ENCODE measurements around the gene CEP170B. TPM values are rescaled to one million over a fixed set of nuclear protein-coding genes. Genes with fewer than 3 reads are reported as not detected.

CEP170B gene
- total and polyA plus RNA-seq, 4 donors: 1.5 to 10.9 (median 6.7) TPM

- Histone ChIP-seq H3K36me3 (ENCODE audit: control insufficient read depth in 4 of 4, insufficient read depth in 3 of 4, low read depth in 1 of 4, low read length in 3 of 4) (no peaks in the 10 kb centered on the region), H3K27ac (ENCODE audit: low read depth in 1 of 2, low read length in 2 of 2) (no peak overlapping the region), H3K9ac (ENCODE audit: low read depth in 1 of 2, low read length in 2 of 2) (no peak overlapping the region), H3K4me3 (ENCODE audit: low read depth in 1 of 3, low read length in 3 of 3) (no peak overlapping the region), H3K4me1 (ENCODE audit: control insufficient read depth in 4 of 4, insufficient read depth in 4 of 4, low read length in 3 of 4) (no peaks in the 10 kb centered on the region), H3K27me3 (ENCODE audit: control insufficient read depth in 4 of 4, insufficient read depth in 4 of 4, low read length in 3 of 4) (no peaks in the 10 kb centered on the region), H3K9me3 (ENCODE audit: control insufficient read depth in 4 of 4, low read length in 3 of 4) (peaks cover 0 to 4% (median 0%) of the 10 kb centered on the region in 4 donors)
- 72% methylated on average over 10 of the region's 10 CpGs for WGBS
- DNase-seq (ENCODE audit: low spot score): no peak
- TF ChIP-seq YY1 (IDR thresholded peaks at IDR 0.05) (no peak), REST (IDR thresholded peaks at IDR 0.05) (no peak), RAD21 (IDR thresholded peaks at IDR 0.05) (no peak), FOXA1 (IDR thresholded peaks at IDR 0.05) (no peak), MAX (IDR thresholded peaks at IDR 0.05) (no peak), HNF4A (conservative IDR thresholded peaks at IDR 0.05) (no peak), CTCF (IDR thresholded peaks at IDR 0.05; ENCODE audit: low read depth, low read length, missing input control) (no peak), RXRA (IDR thresholded peaks at IDR 0.05) (no peak), NR2F2 (IDR thresholded peaks at IDR 0.05) (no peak), ATF3 (IDR thresholded peaks at IDR 0.05) (no peak), ZBTB33 (IDR thresholded peaks at IDR 0.05) (no peak), GABPA (IDR thresholded peaks at IDR 0.05 in 1 of 2, conservative IDR thresholded peaks at IDR 0.05 in 1 of 2) (no peak), FOXA2 (IDR thresholded peaks at IDR 0.05) (no peak), SP1 (IDR thresholded peaks at IDR 0.05) (no peak), JUND (IDR thresholded peaks at IDR 0.05) (no peak), TAF1 (conservative IDR thresholded peaks at IDR 0.05) (no peak), HNF4G (IDR thresholded peaks at IDR 0.05) (no peak), EGR1 (IDR thresholded peaks at IDR 0.05; ENCODE audit: low read depth in 2 of 2) (no peak)
Measured at GRCh38 chr14:104925214-104925854, 60.3 kb downstream of the CEP170B start.
